GM19397 (cell line): ENCODE results near the gene PRRG1.
"Not testable (repeated sequence)": the region's sequence is repeated elsewhere in the genome, so short reads cannot be mapped to it uniquely, and the experiment has no call there.

ENCODE experiments used
- ATAC-seq: cut with Tn5 transposase; IDR thresholded peaks from one replicate; pipeline ENCODE4 v1.9.1; 2021; ENCODE audit warnings: mild to moderate bottlenecking, moderate library complexity; ENCODE audit not compliant: unreplicated experiment

PRRG1 gene

DNA sequence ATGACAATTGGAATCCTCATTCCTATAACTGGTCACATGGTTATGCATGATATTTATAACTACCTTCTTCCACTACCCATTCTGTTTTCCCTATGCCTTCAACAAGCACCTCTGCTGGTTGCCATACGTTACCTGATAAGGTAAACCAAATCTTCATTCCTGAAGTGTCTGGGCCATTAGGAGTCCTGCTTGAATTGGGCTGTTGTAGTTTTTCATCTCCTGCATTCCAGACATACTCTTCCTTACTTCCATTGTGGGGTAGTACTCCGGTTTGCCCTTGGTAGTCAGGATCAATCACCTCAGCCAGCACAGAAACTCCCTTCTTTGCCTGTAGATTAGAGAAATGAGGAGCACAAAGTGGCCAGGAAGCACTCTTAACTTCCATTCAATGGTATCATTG, 113.2 kb downstream of the PRRG1 start:
- ATAC-seq, result no peak

DNA sequence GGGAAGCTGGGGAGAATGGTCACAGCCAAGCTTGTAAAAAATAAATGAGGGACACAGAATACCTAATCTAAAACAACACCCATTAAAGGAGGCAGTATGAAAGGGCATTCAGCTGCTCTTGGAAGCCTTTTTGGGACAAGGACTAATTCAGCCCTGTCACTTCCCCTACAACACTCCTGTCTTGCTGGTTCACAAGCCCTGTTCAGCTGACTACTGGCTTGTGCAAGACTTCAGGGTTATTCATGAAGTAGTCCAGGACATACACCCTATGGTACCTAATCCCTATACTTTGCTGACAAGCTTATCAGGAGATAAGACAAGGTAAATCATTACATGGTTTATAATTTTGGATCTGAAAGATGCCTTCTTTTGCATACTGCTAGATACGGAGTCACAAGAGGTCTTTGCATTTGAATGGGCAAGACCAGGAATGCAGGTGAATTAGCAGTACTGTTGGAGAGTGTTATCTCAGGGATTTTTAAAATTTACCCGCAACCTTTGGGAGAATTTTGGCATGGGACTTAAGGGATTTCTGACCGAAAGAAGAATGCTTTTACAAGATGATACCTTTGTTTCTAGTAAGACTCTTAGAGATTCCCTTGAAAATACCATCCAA, 119.1 kb downstream of the PRRG1 start:
- no peak for ATAC-seq

DNA sequence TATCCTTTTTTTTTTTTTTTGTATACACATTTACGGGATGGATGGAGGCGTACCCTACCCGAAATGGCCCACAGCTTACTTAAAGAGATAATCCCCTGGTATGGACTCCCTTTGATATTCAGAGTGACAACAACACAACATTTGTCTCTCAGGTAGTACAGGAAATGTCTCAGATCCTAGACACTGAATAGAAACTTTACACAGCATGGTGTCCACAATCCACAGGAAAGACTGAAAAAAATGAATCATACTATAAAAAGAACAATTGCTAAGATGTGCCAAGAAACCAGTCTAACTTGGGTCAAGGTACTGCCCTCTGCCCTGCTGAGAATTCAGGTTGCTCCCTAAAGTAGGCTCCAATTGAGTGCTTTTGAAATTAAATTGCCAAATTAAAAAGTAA, 121.5 kb downstream of the PRRG1 start:
- ATAC-seq, result no peak

- no peak for ATAC-seq
These were observed 123.7 kb downstream of the PRRG1 start for GRCh38 chrX:37472836-37473235.

DNA sequence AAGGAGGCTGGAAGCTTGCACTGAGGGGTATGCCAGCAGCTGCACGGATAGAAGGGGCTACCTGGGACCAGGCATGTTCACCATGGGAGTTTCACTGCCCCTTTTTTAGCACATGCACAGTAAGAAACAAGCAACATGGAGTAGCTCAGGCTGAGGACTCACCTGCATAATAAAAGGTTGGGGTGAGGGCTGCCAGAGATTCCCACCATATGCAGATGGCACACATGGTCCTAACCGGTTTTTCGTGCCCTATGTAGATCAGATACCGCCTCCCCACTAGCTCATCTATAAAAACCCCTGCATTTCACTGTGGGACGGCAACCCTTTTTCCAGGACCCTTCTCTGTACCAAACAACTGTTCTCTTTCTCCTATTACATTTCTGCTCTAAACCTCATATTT, 125.3 kb downstream of the PRRG1 start:
- no peak for ATAC-seq

DNA sequence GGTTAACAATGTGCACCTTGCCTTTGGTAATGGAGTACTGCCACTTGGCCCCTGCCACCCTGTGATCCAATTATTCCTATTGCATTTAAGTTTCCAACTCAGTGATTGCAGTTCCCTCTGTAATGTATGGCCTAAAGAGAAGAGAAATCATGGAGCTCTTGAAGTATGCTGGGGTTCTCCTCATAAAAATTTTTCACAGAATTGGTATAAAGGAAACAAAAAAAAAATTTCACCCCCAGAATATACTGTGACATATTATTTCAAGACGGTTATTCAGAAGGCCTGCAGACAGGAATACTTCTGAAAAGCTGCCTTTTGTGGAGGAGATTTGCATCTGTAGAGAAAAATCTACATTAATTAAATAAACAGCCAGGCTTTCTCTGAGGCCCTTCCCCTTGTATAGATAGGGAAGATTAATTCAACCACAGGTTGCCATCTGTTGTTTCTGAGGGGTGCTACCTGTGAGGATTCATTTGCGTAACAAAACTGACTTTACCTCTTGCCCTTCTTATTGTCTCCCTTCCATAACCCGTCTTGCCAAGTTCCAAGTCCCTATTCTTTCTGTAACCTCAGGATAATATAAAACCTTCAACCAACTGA, 127.5 kb downstream of the PRRG1 start:
- no peak for ATAC-seq

- not testable (repeated sequence) for ATAC-seq
These were observed 135.2 kb downstream of the PRRG1 start for GRCh38 chrX:37484335-37484734.

GRCh38 chrX:37485429-37485828, 136.3 kb downstream of the PRRG1 start:
- no peak for ATAC-seq

DNA sequence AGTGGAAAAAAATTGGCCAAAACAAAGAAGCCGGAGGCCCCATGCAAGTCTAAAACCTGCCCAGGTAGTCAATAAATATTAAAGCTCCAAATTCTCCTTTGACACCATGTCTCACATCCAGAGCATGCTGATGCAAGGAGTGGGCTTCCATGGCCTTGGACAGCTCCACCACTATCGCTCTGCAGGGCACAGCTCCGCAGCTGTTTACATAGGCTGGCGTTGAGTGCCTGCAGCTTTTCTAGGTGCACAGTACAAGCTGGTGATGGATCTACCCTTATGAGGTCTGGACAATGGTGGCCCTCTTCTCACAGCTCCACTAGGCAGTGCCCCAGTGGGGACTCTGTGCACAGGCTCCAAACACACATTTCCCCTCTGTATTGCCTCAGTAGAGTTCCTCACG, 138.1 kb downstream of the PRRG1 start:
- ATAC-seq, result no peak

- no peak for ATAC-seq
These were observed 139.2 kb downstream of the PRRG1 start for GRCh38 chrX:37488323-37488722.

- no peak for ATAC-seq
These were observed 142.5 kb downstream of the PRRG1 start for GRCh38 chrX:37491686-37492085.

DNA sequence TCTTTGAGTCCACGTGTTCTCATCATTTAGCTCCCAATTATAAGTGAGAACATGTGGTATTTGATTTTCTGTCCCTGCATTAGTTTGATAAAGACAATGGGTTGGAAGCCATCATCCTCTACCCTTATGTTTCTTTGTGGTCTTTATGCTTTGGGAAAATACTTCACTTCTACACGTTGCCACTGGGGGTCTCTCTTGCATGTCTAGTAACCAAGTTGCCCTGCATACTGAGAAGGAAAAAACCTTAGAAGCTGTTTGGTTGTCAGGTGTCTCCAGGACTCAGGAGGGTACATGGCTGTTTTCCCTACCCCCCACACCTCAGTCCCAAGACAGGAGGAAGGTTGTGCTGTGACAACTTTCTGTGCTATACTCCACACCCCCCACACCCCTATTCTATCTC, 146.6 kb downstream of the PRRG1 start:
- not testable (repeated sequence) for ATAC-seq

DNA sequence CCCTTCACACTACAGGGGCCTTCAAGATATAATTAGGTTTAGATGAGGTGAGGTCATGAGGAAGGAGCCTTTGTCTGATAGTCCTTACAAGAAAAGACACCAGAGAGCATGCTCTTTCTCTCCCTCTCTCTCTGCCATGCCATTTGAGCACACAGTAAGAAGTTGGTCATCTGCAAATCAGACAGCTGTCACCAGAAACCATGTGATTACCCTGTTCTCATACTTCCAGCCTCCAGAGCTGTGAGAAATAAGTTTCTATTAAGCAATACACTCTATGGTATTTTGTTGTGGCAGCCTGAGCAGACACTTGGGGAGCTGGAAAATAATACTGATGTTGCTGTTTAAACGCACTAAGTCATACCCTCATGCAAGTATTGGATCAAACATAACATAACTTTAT, 148.0 kb downstream of the PRRG1 start:
- ATAC-seq, result not testable (repeated sequence)

- not testable (repeated sequence) for ATAC-seq
These were observed 149.2 kb downstream of the PRRG1 start for GRCh38 chrX:37498323-37498722.

- ATAC-seq, result not testable (repeated sequence)
These were observed 150.5 kb downstream of the PRRG1 start for GRCh38 chrX:37499649-37500048.

DNA sequence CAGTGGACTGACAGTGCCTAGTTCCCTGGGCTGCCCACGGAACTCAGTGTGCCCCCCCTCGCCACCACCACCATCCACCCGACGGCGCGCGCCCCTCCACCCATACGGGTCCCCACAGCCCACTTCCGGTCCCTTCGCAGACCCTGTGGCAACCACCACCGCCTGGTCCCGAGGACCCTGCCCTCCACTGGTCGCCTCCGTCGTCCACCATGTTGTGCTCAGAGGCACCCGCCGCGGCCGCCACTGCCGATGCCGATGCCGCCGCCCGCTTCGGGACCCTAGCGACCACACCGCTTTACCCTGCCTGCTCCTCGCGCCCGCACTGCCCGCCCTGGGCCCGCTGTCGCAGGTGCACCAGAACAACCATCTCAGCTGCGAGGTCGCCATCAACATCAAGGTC, 155.8 kb downstream of the PRRG1 start:
- no peak for ATAC-seq
